ENCODE results near the gene SLX1B. TPM values are rescaled to one million over a fixed set of nuclear protein-coding genes. Genes with fewer than 3 reads are reported as not detected.
A peak's percentile ranks its signal among the peaks of the same experiment; 100 is the strongest.
"Not testable (repeated sequence)": the region's sequence is repeated elsewhere in the genome, so short reads cannot be mapped to it uniquely, and the experiment has no call there.

SLX1B gene
- 1.8 TPM for polyA plus RNA-seq (2013, experiment 1 of 2; ENCODE audit: insufficient read length)
- 12.6 TPM for polyA plus RNA-seq (2013, experiment 2 of 2; ENCODE audit: insufficient read length)

GRCh38 chr16:29454269-29454668 lies at the start of gene SLX1B, which contains the start of gene BOLA2:
Gene SLX1B, plus strand, starts transcription at chr16:29454533.
Gene BOLA2, minus strand, starts transcription at chr16:29454351. Its CDS starts 98 bp downstream, at chr16:29454253.
- not testable (repeated sequence) for DNase-seq

DNA sequence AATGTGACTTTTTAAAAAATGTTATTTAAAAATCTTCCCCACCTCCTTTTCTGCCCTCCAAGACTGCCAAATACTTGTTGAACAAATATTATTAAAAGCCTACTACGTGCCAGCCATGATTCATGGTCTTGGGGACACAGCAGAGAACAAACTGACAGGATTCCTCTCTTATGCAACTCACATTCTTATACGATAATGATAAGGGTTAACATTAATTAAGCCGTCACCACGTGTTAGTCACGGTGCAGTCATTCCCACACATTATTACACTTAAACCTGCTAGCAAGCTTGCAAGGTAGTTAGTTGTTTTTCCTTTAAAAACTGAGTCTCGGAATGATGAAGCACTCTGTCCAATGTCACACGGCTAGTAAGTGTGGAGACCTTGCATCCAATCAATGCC lies 49.1 kb upstream of the SLX1B start:
- DNase-seq: peak; percentile 53

DNA sequence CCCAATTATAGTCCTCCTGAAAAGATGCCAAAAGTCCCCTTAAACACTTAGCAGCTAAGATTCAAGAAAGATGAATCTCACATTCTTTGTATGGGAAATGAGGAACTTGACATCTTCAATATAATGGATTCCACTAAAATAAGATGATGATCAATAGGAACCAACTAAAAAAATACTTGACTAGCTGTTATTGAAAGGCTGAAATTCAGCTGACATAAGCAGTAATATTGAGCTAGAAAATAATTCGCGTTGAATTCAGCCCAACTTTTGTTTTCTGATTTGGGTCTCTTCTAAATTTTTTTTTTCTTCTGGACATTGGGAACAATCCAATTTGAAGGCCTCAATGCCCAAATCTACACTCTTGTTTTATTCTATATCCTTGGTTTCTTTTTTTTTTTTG lies 30.7 kb upstream of the SLX1B start:
- DNase-seq: not testable (repeated sequence)

DNA sequence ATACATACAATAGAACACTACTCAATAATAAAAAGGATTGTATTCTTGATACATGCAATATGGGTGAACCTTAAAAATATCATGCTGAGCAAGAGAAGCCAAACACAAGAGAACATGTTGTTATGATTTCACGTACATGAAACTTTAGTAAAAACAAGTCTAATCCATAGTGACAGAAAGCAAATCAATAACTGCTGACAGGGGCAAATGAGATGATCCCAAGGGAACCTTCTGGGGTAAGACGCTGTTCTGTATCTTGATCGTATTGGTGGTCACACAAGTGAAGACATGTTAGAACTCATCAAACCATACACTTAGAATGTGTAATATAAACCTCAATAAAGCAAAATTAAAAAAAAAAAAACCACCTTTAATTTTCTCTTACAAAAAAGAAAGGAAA lies 28.9 kb upstream of the SLX1B start:
- not testable (repeated sequence) for DNase-seq

GRCh38 chr16:29453754-29454153 lies 579 bp upstream of the SLX1B start:
- DNase-seq: not testable (repeated sequence)

DNA sequence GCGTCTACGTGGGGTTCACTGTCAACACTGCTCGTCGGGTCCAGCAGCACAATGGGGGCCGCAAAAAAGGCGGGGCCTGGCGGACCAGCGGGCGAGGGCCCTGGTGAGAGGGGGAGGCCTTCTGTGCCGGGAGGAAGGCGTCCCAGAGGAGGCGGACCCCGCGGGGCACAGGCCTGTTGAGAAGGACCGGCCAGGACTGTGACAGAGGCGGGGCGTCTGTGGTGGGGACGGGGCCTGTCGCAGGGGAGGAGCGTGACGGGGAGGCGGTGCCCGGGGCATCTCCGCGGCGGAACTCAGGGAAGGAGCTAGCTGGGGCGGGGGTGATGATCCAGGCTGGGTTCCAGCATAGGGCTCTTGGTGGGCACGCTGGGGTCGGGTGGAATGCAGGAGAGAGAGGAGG lies 495 bp downstream of the SLX1B start:
- not testable (repeated sequence) for DNase-seq

- not testable (repeated sequence) for DNase-seq
Measured at GRCh38 chr16:29457660-29458059, 3.3 kb downstream of the SLX1B start.

GRCh38 chr16:29459706-29460646 lies 5.6 kb downstream of the SLX1B start, which contains the start of gene SULT1A4:
Gene SULT1A4, plus strand, starts transcription at chr16:29459913. Its CDS starts 1,473 bp downstream, at chr16:29461386.
- DNase-seq: not testable (repeated sequence)

DNA sequence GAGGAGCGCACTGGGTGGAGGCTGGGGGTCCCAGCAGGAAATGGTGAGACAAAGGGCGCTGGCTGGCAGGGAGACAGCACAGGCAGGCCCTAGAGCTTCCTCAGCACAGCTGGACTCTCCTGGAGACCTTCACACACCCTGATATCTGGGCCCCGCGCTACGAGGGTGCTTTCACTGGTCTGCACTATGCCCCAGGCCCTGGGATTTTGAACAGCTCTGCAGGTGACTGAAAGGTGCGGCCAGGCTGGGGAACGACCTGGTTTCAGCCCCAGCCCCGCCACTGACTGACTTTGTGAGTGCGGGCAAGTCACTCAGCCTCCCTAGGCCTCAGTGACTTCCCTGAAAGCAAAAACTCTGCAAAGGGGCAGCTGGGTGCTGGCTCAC lies 6.3 kb downstream of the SLX1B start:
- DNase-seq: not testable (repeated sequence)

DNA sequence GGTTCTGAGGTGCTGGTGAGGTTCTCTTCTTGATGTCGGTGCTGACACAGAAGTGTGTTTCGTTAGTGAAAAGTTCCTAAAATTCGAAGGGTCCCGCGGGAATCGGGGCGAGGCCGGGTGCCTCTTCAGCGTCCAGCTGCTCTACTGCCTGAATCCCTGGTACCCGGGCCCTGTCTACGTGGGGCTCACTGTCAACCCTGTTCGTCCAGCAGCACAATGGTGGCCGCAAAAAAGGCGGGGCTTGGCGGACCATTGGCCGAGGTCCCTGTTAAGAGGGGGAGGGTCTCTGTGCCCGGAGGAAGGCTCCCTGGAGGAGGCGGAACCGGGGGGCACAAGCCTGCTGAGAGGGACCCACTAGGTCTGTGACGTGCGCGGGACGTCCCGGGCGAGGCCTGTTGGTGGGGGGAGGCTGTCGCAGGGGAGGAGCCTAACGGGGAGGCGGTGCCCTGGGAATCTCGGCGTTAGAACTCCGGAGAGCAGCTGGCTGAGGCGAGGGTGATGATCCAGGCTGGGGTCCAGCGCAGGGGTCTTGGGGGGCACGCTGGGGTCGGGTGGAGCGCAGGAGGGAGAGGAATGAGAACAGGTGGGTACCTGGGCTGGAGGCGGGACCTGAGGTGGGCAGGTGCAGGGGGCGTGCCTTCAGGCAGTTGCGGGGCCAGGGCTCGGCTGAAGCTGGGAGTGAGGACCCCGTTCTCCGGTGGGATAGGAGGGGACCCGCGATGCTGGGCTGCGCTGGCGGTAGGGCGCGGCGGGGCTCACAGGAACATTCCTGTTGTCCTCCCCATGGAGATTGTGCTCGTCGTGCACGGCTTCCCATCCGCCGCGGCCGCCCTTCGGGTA lies 11.9 kb downstream of the SLX1B start:
- not testable (repeated sequence) for DNase-seq

DNA sequence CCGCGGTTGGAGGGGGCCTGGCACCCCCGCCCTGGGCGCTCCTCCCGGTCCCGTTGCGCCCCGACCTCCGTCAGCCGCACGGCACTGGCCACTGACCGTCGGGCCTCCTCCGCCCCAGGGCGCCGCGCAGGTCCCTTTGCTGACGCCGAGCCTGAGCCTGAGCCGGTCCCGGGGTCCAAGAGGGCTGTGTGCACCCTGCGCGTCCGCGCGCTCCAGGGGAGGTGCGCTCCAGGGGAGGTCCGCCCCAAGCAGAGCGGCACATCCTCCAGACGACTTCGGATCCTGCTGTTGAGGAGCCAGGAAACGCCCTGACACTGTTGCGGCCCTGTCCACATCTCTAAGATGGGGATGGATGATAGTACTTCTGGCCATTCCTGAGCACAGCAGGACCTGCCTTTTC lies 12.6 kb downstream of the SLX1B start:
- DNase-seq: not testable (repeated sequence)

DNA sequence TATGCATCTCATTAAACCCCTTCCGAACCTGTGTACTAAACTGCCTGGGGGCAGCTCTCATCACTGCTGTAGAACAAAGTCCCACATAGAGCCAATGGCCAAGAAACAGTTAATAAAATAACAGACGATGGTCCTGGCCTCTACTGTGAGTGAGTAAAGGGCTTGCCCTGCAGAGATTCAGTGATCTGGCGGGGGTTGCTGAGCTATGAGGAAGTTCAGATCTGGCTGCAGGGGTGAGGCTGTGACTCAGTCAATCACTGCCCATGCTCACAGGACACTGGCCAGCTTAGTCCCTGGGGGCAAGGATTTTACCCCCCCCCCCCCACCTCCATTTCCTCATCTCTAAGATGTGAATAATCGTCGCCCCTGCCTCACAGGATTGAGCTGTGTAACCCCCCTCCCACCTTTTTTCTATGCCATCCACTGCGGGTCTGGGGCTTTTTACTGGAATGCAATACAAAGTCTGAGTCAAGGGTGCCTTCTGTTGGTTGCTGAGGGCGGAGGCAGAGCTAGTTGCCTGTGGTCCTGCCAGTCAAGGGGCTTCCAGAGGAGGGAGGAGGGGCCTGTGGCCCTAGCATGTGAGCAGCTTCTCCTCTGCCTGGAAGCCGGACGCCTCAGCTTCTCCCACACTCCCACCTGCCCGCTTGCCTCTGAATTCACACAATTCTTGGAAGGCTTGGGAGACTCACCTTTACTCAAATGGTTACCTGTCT lies 13.5 kb downstream of the SLX1B start:
- not testable (repeated sequence) for DNase-seq

DNA sequence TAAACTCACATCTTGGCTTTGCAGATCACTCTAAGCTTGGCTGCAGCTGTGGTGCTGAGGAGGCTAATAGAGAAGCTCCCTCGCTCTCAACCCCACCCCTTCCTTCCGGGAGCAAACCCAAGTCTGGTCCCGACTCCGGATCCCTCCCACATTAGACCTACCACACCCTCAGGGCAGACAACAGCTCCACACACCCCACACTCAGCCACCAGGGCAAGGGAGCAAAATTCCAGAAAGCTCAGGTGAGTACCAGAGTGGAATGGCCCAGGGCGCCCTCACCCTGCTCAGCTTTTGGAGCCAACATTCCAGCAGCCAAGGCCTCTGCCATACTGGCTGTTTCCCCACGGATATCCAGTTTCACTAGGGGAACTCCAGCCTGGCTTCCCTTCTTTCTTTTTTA lies 15.3 kb downstream of the SLX1B start:
- not testable (repeated sequence) for DNase-seq

GRCh38 chr16:29472065-29472464 lies 17.7 kb downstream of the SLX1B start:
- not testable (repeated sequence) for DNase-seq

DNA sequence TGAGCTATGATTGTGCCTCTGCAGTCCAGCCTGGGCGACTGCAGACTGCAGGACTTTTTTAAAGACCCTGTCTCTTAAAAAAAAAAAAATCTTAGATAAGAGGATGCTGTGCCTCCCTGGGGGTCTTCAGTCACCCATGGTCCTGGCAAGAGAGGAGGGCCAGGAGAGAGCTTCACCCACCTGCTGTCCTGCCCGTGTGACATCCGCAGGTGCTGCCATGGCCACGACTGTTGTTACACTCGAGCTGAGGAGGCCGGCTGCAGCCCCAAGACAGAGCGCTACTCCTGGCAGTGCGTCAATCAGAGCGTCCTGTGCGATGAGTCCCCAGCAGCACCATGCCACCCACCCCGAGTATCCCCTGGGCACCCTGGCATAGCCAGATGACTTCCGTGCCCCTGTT lies 27.9 kb downstream of the SLX1B start:
- DNase-seq: not testable (repeated sequence)

GRCh38 chr16:29506308-29506707 lies 52.0 kb downstream of the SLX1B start, which contains the start of gene NPIPB12:
Gene NPIPB12, minus strand, starts transcription at chr16:29506408.
- not testable (repeated sequence) for DNase-seq
